DND-41 (cell line): Measurements from ENCODE around the gene HOXA13.

Experiments
- ATAC-seq: fragments of 200-7000 bp; cut with Tn5 transposase; 3 replicates; pipeline ENCODE4 v1.9.1; 2021; ENCODE audit warnings: low read depth; ENCODE audit not compliant: insufficient read depth
- DNase-seq: peaks from one replicate; pipeline ENCODE4 v3.0.0-alpha.2; 2020
- H2AFZ ChIP-seq: 2 replicates; pipeline ENCODE4 v1.6.0; 2012; ENCODE audit warnings: low read depth, low read length
- H3K27ac ChIP-seq: 2 replicates; pipeline ENCODE4 v1.5.1; 2012; ENCODE audit warnings: low read length, inconsistent platforms
- H3K27me3 ChIP-seq: fragments of 200-600 bp; sonication (generic); 2 replicates; pipeline ENCODE4 v1.6.0; 2012; ENCODE audit warnings: low read length, mild to moderate bottlenecking, inconsistent platforms; ENCODE audit not compliant: insufficient read depth, poor library complexity
- H3K36me3 ChIP-seq: 2 replicates; pipeline ENCODE4 v1.5.1; 2012; ENCODE audit warnings: low read length, inconsistent platforms; ENCODE audit not compliant: insufficient read depth
- H3K4me1 ChIP-seq: 2 replicates; pipeline ENCODE4 v1.5.1; 2012; ENCODE audit warnings: mild to moderate bottlenecking, low read length; ENCODE audit not compliant: insufficient read depth
- H3K4me2 ChIP-seq: 2 replicates; pipeline ENCODE4 v1.6.0; 2012; ENCODE audit warnings: mild to moderate bottlenecking, moderate library complexity, low read length, inconsistent platforms; ENCODE audit not compliant: insufficient read depth
- H3K4me3 ChIP-seq, 2 experiments: fragments of 200-600 bp in 1 of 2; shearing (Covaris generic) in 1 of 2; 2 replicates each; pipeline ENCODE4 v1.5.1; 2012 to 2016; ENCODE audit warnings: inconsistent platforms in 2 of 2, low read length in 2 of 2, mild to moderate bottlenecking in 2 of 2, low read depth in 1 of 2, moderate library complexity in 1 of 2
- H3K79me2 ChIP-seq: 2 replicates; pipeline ENCODE4 v1.6.0; 2012; ENCODE audit warnings: low read length, inconsistent platforms; ENCODE audit not compliant: insufficient read depth
- H3K9ac ChIP-seq: 2 replicates; pipeline ENCODE4 v1.6.0; 2012; ENCODE audit warnings: low read depth, mild to moderate bottlenecking, inconsistent platforms, low read length, moderate library complexity
- H3K9me3 ChIP-seq: 2 replicates; pipeline ENCODE4 v1.5.1; 2012; ENCODE audit warnings: low read length, moderate library complexity, mild to moderate bottlenecking, inconsistent platforms; ENCODE audit not compliant: insufficient read depth, severe bottlenecking
- H4K20me1 ChIP-seq: 2 replicates; pipeline ENCODE4 v1.6.0; 2012; ENCODE audit warnings: low read length; ENCODE audit not compliant: insufficient read depth
- CTCF ChIP-seq: IDR thresholded peaks from 2 replicates; pipeline ENCODE4 v1.5.1; 2012; ENCODE audit warnings: borderline replicate concordance, low read length, moderate library complexity, mild to moderate bottlenecking; ENCODE audit not compliant: poor library complexity, severe bottlenecking; ENCODE audit errors: extremely low read depth
- EZH2 ChIP-seq: IDR thresholded peaks from 3 replicates; pipeline ENCODE4 v1.6.1; 2012; ENCODE audit warnings: borderline replicate concordance, low read depth, mild to moderate bottlenecking, moderate library complexity, low read length, inconsistent platforms; ENCODE audit not compliant: severe bottlenecking

HOXA13 gene

GRCh38 chr7:27170426-27171324, 29.2 kb downstream of the HOXA13 start:
- DNase-seq (no peak), ATAC-seq (no peak)
- Histone ChIP-seq H3K4me3 (no peak overlapping the region), H3K4me2 (no peak overlapping the region), H2AFZ (no peak overlapping the region), H3K27me3 (peaks cover 7% of the 10 kb centered on the region), H4K20me1 (no peaks in the 10 kb centered on the region), H3K27ac (no peak overlapping the region), H3K79me2 (no peaks in the 10 kb centered on the region), H3K9ac (no peak overlapping the region), H3K4me1 (no peaks in the 10 kb centered on the region), H3K9me3 (no peaks in the 10 kb centered on the region), H3K36me3 (no peaks in the 10 kb centered on the region)
- TF ChIP-seq CTCF (no peak), EZH2 (no peak)

GRCh38 chr7:27169658-27170425, 30.0 kb downstream of the HOXA13 start:
- no peak for DNase-seq
- ATAC-seq = no peak

GRCh38 chr7:27168265-27168947, 31.5 kb downstream of the HOXA13 start:
- Histone ChIP-seq H3K27ac (no peak overlapping the region), H3K4me1 (no peaks in the 10 kb centered on the region), H3K4me3 (no peak overlapping the region), H3K9ac (no peak overlapping the region), H3K4me2 (no peak overlapping the region), H4K20me1 (no peaks in the 10 kb centered on the region), H3K79me2 (no peaks in the 10 kb centered on the region), H2AFZ (no peak overlapping the region), H3K36me3 (no peaks in the 10 kb centered on the region), H3K27me3 (peaks cover 7% of the 10 kb centered on the region), H3K9me3 (no peaks in the 10 kb centered on the region)
- DNase-seq = no peak
- no peak for ATAC-seq
- no peak for TF ChIP-seq CTCF
- TF ChIP-seq EZH2 = no peak

More at GRCh38 chr7:27169658-27170425, 30.0 kb downstream of the HOXA13 start:
- H3K4me1 ChIP-seq = no peaks in the 10 kb centered on the region
- H3K27me3 ChIP-seq = peaks cover 7% of the 10 kb centered on the region
- H3K79me2 ChIP-seq = no peaks in the 10 kb centered on the region
- H3K9ac ChIP-seq = no peak overlapping the region
- no peak overlapping the region for H2AFZ ChIP-seq
- no peak overlapping the region for H3K4me3 ChIP-seq
- TF ChIP-seq EZH2 (no peak), CTCF (no peak)
- no peaks in the 10 kb centered on the region for H4K20me1 ChIP-seq
- no peaks in the 10 kb centered on the region for H3K9me3 ChIP-seq
- H3K27ac ChIP-seq = no peak overlapping the region
- H3K4me2 ChIP-seq = no peak overlapping the region
- no peaks in the 10 kb centered on the region for H3K36me3 ChIP-seq
